ENCODE measurements around the gene CT83.

CT83 gene

GRCh38 chrX:116462822-116463221, at the start of gene CT83:
Gene CT83 (minus strand): TSS chrX:116462976. CDS start chrX:116462856, 120 bp downstream.
- no peak for DNase-seq

GRCh38 chrX:116499780-116500179, 37.0 kb upstream of the CT83 start:
- DNase-seq = no peak

- no peak for DNase-seq
Measured at GRCh38 chrX:116493271-116493670, 30.5 kb upstream of the CT83 start.

- DNase-seq = no peak
Measured at GRCh38 chrX:116490104-116490503, 27.3 kb upstream of the CT83 start.

GRCh38 chrX:116480059-116480458, 17.3 kb upstream of the CT83 start:
- no peak for DNase-seq

- no peak for DNase-seq
Measured at GRCh38 chrX:116449156-116449555, 13.6 kb downstream of the CT83 start.

- no peak for DNase-seq
Measured at GRCh38 chrX:116436358-116436816, 26.4 kb downstream of the CT83 start, which contains the start of gene SLC6A14. Gene SLC6A14 (plus strand): TSS chrX:116436606. CDS start chrX:116436710, 104 bp downstream.

- DNase-seq = no peak
Measured at GRCh38 chrX:116435597-116435996, 27.2 kb downstream of the CT83 start.

GRCh38 chrX:116427978-116428377, 34.8 kb downstream of the CT83 start:
- DNase-seq = no peak

GRCh38 chrX:116417968-116418367, 44.8 kb downstream of the CT83 start:
- no peak for DNase-seq

GRCh38 chrX:116417214-116417613, 45.6 kb downstream of the CT83 start:
- no peak for DNase-seq

GRCh38 chrX:116413273-116413672, 49.5 kb downstream of the CT83 start:
- DNase-seq = no peak
